ENCODE results near the gene ELAC2.

GRCh38 chr17:12998874-12999273 is 19.0 kb downstream of the ELAC2 start:
- no peak for TF ChIP-seq POLR2A (IDR thresholded peaks at IDR 0.05)
- TF ChIP-seq, protein P1, sequence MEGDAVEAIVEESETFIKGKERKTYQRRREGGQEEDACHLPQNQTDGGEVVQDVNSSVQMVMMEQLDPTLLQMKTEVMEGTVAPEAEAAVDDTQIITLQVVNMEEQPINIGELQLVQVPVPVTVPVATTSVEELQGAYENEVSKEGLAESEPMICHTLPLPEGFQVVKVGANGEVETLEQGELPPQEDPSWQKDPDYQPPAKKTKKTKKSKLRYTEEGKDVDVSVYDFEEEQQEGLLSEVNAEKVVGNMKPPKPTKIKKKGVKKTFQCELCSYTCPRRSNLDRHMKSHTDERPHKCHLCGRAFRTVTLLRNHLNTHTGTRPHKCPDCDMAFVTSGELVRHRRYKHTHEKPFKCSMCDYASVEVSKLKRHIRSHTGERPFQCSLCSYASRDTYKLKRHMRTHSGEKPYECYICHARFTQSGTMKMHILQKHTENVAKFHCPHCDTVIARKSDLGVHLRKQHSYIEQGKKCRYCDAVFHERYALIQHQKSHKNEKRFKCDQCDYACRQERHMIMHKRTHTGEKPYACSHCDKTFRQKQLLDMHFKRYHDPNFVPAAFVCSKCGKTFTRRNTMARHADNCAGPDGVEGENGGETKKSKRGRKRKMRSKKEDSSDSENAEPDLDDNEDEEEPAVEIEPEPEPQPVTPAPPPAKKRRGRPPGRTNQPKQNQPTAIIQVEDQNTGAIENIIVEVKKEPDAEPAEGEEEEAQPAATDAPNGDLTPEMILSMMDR (IDR thresholded peaks at IDR 0.05) = no peak
